GM19324 (cell line): ENCODE data around the gene SHLD1.
"Not testable (repeated sequence)": the region's sequence is repeated elsewhere in the genome, so short reads cannot be mapped to it uniquely, and the experiment has no call there.

ENCODE experiments used
- ATAC-seq: cut with Tn5 transposase; IDR thresholded peaks from one replicate; pipeline ENCODE4 v1.9.1; 2021; ENCODE audit warnings: mild to moderate bottlenecking, moderate library complexity; ENCODE audit not compliant: unreplicated experiment, low FRiP score

Gene SHLD1

GRCh38 chr20:5749952-5750779 lies at the start of gene SHLD1:
Gene SHLD1 (plus strand): TSS chr20:5750401. CDS start chr20:5772866, 22,465 bp downstream.
- ATAC-seq: peak; percentile 88

GRCh38 chr20:5702339-5702738 lies 47.9 kb upstream of the SHLD1 start:
- ATAC-seq: not testable (repeated sequence)

- no peak for ATAC-seq
Measured at GRCh38 chr20:5703681-5704101, 46.5 kb upstream of the SHLD1 start.

- ATAC-seq: no peak
Measured at GRCh38 chr20:5705827-5706226, 44.4 kb upstream of the SHLD1 start.

- no peak for ATAC-seq
Measured at GRCh38 chr20:5706797-5707196, 43.4 kb upstream of the SHLD1 start.

- no peak for ATAC-seq
Measured at GRCh38 chr20:5710551-5710950, 39.6 kb upstream of the SHLD1 start.

- ATAC-seq: no peak
Measured at GRCh38 chr20:5714261-5715041, 35.8 kb upstream of the SHLD1 start.

- ATAC-seq: no peak
Measured at GRCh38 chr20:5715071-5715841, 34.9 kb upstream of the SHLD1 start.

- ATAC-seq: no peak
Measured at GRCh38 chr20:5716953-5717352, 33.2 kb upstream of the SHLD1 start.

GRCh38 chr20:5718896-5719595 lies 31.2 kb upstream of the SHLD1 start:
- no peak for ATAC-seq

- no peak for ATAC-seq
Measured at GRCh38 chr20:5719861-5720403, 30.3 kb upstream of the SHLD1 start.

- no peak for ATAC-seq
Measured at GRCh38 chr20:5720696-5721095, 29.5 kb upstream of the SHLD1 start.

GRCh38 chr20:5721356-5721755 lies 28.8 kb upstream of the SHLD1 start:
- not testable (repeated sequence) for ATAC-seq

- no peak for ATAC-seq
Measured at GRCh38 chr20:5722927-5723326, 27.3 kb upstream of the SHLD1 start.

- not testable (repeated sequence) for ATAC-seq
Measured at GRCh38 chr20:5725183-5725463, 25.1 kb upstream of the SHLD1 start.

- ATAC-seq: no peak
Measured at GRCh38 chr20:5727018-5727515, 23.1 kb upstream of the SHLD1 start.

GRCh38 chr20:5729348-5729747 lies 20.9 kb upstream of the SHLD1 start:
- ATAC-seq: no peak

- ATAC-seq: no peak
Measured at GRCh38 chr20:5730131-5730530, 20.1 kb upstream of the SHLD1 start.

GRCh38 chr20:5731753-5732366 lies 18.3 kb upstream of the SHLD1 start:
- no peak for ATAC-seq

GRCh38 chr20:5734602-5735001 lies 15.6 kb upstream of the SHLD1 start:
- ATAC-seq: no peak
